HepG2 (cell line): ENCODE data around the gene INSRR. TPM values are rescaled to one million over a fixed set of nuclear protein-coding genes. Genes with fewer than 3 reads are reported as not detected.

ENCODE experiments used
- ATAC-seq: fragments of 200-7000 bp; cut with Tn5 transposase; 3 replicates; pipeline ENCODE4 v1.9.1; 2020; ENCODE audit warnings: mild to moderate bottlenecking, moderate library complexity
- BruUV-seq: library from RNA; stranded (reverse); fragments of 400-500 nt; replicated peaks from 2 replicates; lab custom pipeline; 2021; lab: Mats Ljungman, UMichigan
- CTCF ChIA-PET: fragments of 300-600 bp; formaldehyde crosslinking; extraction: SDS; loops from one replicate; lab custom pipeline; 2021; ENCODE audit warnings: low total read pairs, inconsistent platforms, low intra/inter-chr PET ratio; lab: Yijun Ruan, JAX
- POLR2A ChIA-PET: fragments of 350-600 bp; sonication (Branson Sonifier 250); formaldehyde crosslinking; loops from one replicate; lab custom pipeline; 2020; ENCODE audit warnings: antibody characterized with exemption, inconsistent platforms; lab: Yijun Ruan, JAX
- DNase-seq: peaks from one replicate; pipeline ENCODE4 v3.0.0-alpha.2; 2015; ENCODE audit warnings: low spot score
- FAIRE-seq: peaks from 3 replicates; lab custom pipeline; 2011; peaks lifted over from hg19 to GRCh38; lab: Jason Lieb, UNC
- H2AFZ ChIP-seq: one replicate; pipeline ENCODE4 v1.6.1; 2011; ENCODE audit warnings: low read length, inconsistent platforms
- H3K27ac ChIP-seq: fragments of 300-600 bp; 3 replicates; pipeline ENCODE4 v1.8.0; 2011; ENCODE audit warnings: mixed run types, mild to moderate bottlenecking, mixed read lengths, low read length, inconsistent platforms; ENCODE audit not compliant: insufficient read depth; ENCODE audit errors: extremely low read length
- H3K27me3 ChIP-seq, 2 experiments: fragments of 200-600 bp in 1 of 2; 2 replicates in 1 of 2; 3 replicates in 1 of 2; pipeline versions ENCODE4 v1.6.0 to v1.8.0; 2011; ENCODE audit warnings: low read length in 2 of 2, mild to moderate bottlenecking in 2 of 2, moderate library complexity in 2 of 2, inconsistent platforms in 1 of 2; ENCODE audit not compliant: insufficient read depth in 2 of 2, control insufficient read depth in 1 of 2
- H3K36me3 ChIP-seq, 2 experiments: fragments of 200-600 bp in 1 of 2; replicated peaks in 1 of 2; 2 replicates in 1 of 2; 3 replicates in 1 of 2; pipeline versions ENCODE4 v1.5.1 to v1.8.0; 2011; ENCODE audit warnings: low read length in 2 of 2, inconsistent platforms in 1 of 2; ENCODE audit not compliant: insufficient read depth in 2 of 2, control insufficient read depth in 1 of 2
- H3K4me1 ChIP-seq: 2 replicates; pipeline ENCODE4 v1.5.1; 2012; ENCODE audit warnings: low read length, inconsistent platforms; ENCODE audit not compliant: insufficient read depth
- H3K4me2 ChIP-seq: 2 replicates; pipeline ENCODE4 v1.6.0; 2011; ENCODE audit warnings: low read depth, low read length, inconsistent platforms
- H3K4me3 ChIP-seq, 3 experiments: fragments of 200-600 bp in 1 of 3; sonication (generic), shearing (Covaris generic) in 1 of 3; replicated peaks in 1 of 3; 2 replicates each; pipeline ENCODE4 v1.5.1; 2011 to 2016; ENCODE audit warnings: low read length in 3 of 3, inconsistent platforms in 2 of 3, low read depth in 2 of 3, mild to moderate bottlenecking in 2 of 3, control low read depth in 1 of 3, mixed read lengths in 1 of 3; ENCODE audit not compliant: insufficient read depth in 1 of 3
- H3K79me2 ChIP-seq: one replicate; pipeline ENCODE4 v1.6.1; 2011; ENCODE audit warnings: low read length, inconsistent platforms; ENCODE audit not compliant: insufficient read depth
- H3K9ac ChIP-seq: 2 replicates; pipeline ENCODE4 v1.6.0; 2011; ENCODE audit warnings: mild to moderate bottlenecking, low read depth, low read length, inconsistent platforms; ENCODE audit not compliant: insufficient read depth
- H3K9me3 ChIP-seq: 2 replicates; pipeline ENCODE4 v1.5.1; 2012; ENCODE audit warnings: mild to moderate bottlenecking, low read length
- H4K20me1 ChIP-seq: 2 replicates; pipeline ENCODE4 v1.6.0; 2011; ENCODE audit warnings: inconsistent platforms, mild to moderate bottlenecking, low read length, moderate library complexity; ENCODE audit not compliant: insufficient read depth
- ATF7-NPFF ChIP-seq: sonication (generic); formaldehyde crosslinking; IDR thresholded peaks from 2 replicates; pipeline ENCODE4 v1.8.1; 2023; ENCODE audit warnings: mild to moderate bottlenecking, low read depth, missing genetic modification reagents, moderate library complexity
- CHCHD3 ChIP-seq: sonication (generic); formaldehyde crosslinking; IDR thresholded peaks from 2 replicates; pipeline ENCODE4 v1.8.0; 2022; ENCODE audit warnings: mild to moderate bottlenecking, missing genetic modification reagents, moderate library complexity
- GABPB1 ChIP-seq: IDR thresholded peaks from 2 replicates; pipeline ENCODE4 v1.6.1; 2016; ENCODE audit warnings: mild to moderate bottlenecking, missing genetic modification reagents, moderate library complexity, missing compliant biosample characterization
- GTF3A ChIP-seq: sonication (generic); formaldehyde crosslinking; conservative IDR thresholded peaks from 2 replicates; pipeline ENCODE4 v1.4.0; 2020; ENCODE audit warnings: mild to moderate bottlenecking, missing genetic modification reagents
- HOXD1 ChIP-seq: sonication (generic); formaldehyde crosslinking; IDR thresholded peaks from 2 replicates; pipeline ENCODE4 v1.5.0; 2020; ENCODE audit warnings: missing genetic modification reagents
- MIXL1 ChIP-seq: IDR thresholded peaks from 2 replicates; pipeline ENCODE4 v1.6.1; 2016
- RELA ChIP-seq: sonication (generic); formaldehyde crosslinking; IDR thresholded peaks from 2 replicates; pipeline ENCODE4 v1.4.0; 2020; ENCODE audit warnings: missing genetic modification reagents
- RFXANK ChIP-seq: IDR thresholded peaks from 2 replicates; pipeline ENCODE4 v1.6.1; 2016
- SP1 ChIP-seq, 2 experiments: fragments of 450-650 bp in 1 of 2; sonication (generic) in 1 of 2; formaldehyde crosslinking in 1 of 2; IDR thresholded peaks; 2 replicates each; pipeline versions ENCODE4 v1.4.0 to v1.6.1; 2016 to 2020; ENCODE audit warnings: missing genetic modification reagents in 1 of 2
- ZNF224 ChIP-seq: sonication (generic); formaldehyde crosslinking; IDR thresholded peaks from 2 replicates; pipeline ENCODE4 v1.5.0; 2020; ENCODE audit warnings: mild to moderate bottlenecking, missing genetic modification reagents
- ZNF232 ChIP-seq: sonication (generic); formaldehyde crosslinking; IDR thresholded peaks from 2 replicates; pipeline ENCODE4 v1.4.0; 2020; ENCODE audit warnings: missing genetic modification reagents, borderline replicate concordance
- ZNF256 ChIP-seq: sonication (generic); formaldehyde crosslinking; conservative IDR thresholded peaks from 2 replicates; pipeline ENCODE4 v1.4.0; 2020; ENCODE audit warnings: missing genetic modification reagents
- ZNF34 ChIP-seq: sonication (generic); formaldehyde crosslinking; IDR thresholded peaks from 2 replicates; pipeline ENCODE4 v1.4.0; 2020; ENCODE audit warnings: mild to moderate bottlenecking, missing genetic modification reagents, borderline replicate concordance
- ZNF354B ChIP-seq: sonication (generic); formaldehyde crosslinking; IDR thresholded peaks from 2 replicates; pipeline ENCODE4 v1.8.0; 2022; ENCODE audit warnings: mild to moderate bottlenecking, missing genetic modification reagents
- WGBS: methylation state at CpG from one replicate; pipeline ENCODE4 v1.1.6; 2017; ENCODE audit warnings: low lambda C conversion rate; 5-methylcytosine and 5-hydroxymethylcytosine counted together
- in situ Hi-C: cut with HindIII; loops from 2 replicates; pipeline ENCODE4 v1.10.0; 2017; ENCODE audit warnings: low pct_unique_long_range_greater_than_20kb; ENCODE audit not compliant: extremely low pct_ligation_motif_present
- intact Hi-C: fragments of 100-400 bp; cut with micrococcal nuclease; formaldehyde crosslinking; loops from one replicate; pipeline ENCODE4 v1.10.0; 2022; ENCODE audit not compliant: unreplicated experiment
- polyA plus RNA-seq, 8 experiments: library from polyadenylated mRNA; depleted of rRNA in 3 of 8; stranded (reverse) in 7 of 8; unstranded in 1 of 8; fragments of >200 nt; fragmentation: Illumina TruSeq in 4 of 8; extraction: Trizol in 4 of 8; gene quantifications; 2 replicates each; pipeline versions ENCODE4 v1.2.1 to v1.2.3, GENCODE V29; 2011 to 2016; ENCODE audit warnings: low read depth in 4 of 8, missing spikeins in 1 of 8, mixed read lengths in 1 of 8; ENCODE audit not compliant: insufficient read depth in 1 of 8
- total RNA-seq, 5 experiments: library from RNA; depleted of rRNA; stranded (reverse); fragments of >200 nt; fragmentation: Illumina TruSeq; extraction: Trizol; gene quantifications; 2 replicates each; pipeline ENCODE4 v1.2.3, GENCODE V29; 2016; ENCODE audit warnings: low read depth in 1 of 5
- TF ChIP-seq, protein P1 (sequence below), 2 experiments: sonication (generic) in 1 of 2; formaldehyde crosslinking in 1 of 2; IDR thresholded peaks; 2 replicates each; pipeline versions ENCODE4 v1.6.1 to v1.9.0; 2014 to 2022; ENCODE audit warnings: antibody characterized with exemption in 1 of 2, borderline replicate concordance in 1 of 2, inconsistent platforms in 1 of 2, low read depth in 1 of 2, missing genetic modification reagents in 1 of 2
- TF ChIP-seq, protein P2 (sequence below): sonication (generic); formaldehyde crosslinking; conservative IDR thresholded peaks from 2 replicates; pipeline ENCODE4 v1.4.0; 2020; ENCODE audit warnings: mild to moderate bottlenecking, missing genetic modification reagents, moderate library complexity

Gene INSRR
- total and polyA plus RNA-seq, 2 of the 13 experiments (the other 11 are each of a cell fraction or from before 2014, with no cell fraction given) = not detected

DNA sequence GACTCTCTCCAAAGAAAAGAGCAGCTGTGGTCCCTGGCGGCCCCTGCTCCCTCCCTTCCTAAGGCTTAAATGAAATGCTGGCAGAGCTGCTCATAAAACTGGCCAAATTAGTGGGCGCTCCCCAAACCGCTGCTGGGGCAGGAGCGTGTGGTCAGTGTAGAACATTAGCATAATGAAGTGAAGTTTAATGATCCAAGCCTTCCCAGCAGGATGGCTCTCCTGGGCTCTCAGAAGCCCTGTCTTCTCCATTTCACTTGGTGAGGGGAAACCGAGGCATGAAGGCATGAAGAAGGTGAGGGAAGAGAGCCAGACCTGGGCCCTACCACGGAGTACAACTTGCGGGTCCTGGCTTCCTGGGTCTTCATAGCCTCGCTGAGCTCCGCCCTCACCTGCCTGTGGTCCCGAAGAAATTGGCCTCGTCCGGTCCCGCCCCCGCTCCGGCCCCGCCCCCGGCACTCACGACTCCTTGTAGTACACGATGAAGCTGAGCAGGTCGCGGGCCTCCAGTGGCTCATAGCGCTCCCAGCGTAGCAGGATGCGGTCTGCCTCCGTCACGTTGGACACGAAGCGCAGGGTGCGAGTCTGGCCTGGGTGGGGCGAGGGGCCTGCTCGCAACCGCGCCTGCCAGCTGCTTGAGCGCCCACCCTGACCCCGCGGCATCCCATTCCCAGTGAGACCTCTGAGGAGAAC is 10.3 kb downstream of the INSRR start:
- Histone ChIP-seq H2AFZ (no peak overlapping the region), H3K4me2 (no peak overlapping the region), H3K27ac (no peak overlapping the region), H3K27me3 (peaks cover 4 to 38% of the 10 kb centered on the region in 2 experiments; a peak in 2 of 5 replicates), H3K79me2 (no peaks in the 10 kb centered on the region), H4K20me1 (no peaks in the 10 kb centered on the region), H3K4me1 (peaks cover 15% of the 10 kb centered on the region), H3K9ac (no peak overlapping the region), H3K36me3 (no peaks in the 10 kb centered on the region), H3K4me3 (no peak overlapping the region), H3K9me3 (no peaks in the 10 kb centered on the region)
- WGBS = 40% methylated on average over 9 of the region's 36 CpGs
- no TSS peak for BruUV-seq
- ChIA-PET POLR2A (no interaction called here), CTCF (no interaction called here)
- intact Hi-C loops (no loop called here), in situ Hi-C loops (no loop called here)
- ATAC-seq (no peak), DNase-seq (no peak), FAIRE-seq (no peak)
- TF ChIP-seq ZNF354B (CRISPR knock-in tag) (no peak), GABPB1 (no peak), RELA (CRISPR knock-in tag) (no peak), ZNF256 (CRISPR knock-in tag) (no peak), ZNF232 (CRISPR knock-in tag) (no peak), MIXL1 (no peak), HOXD1 (no peak), CHCHD3 (CRISPR knock-in tag) (no peak), ZNF224 (no peak), ATF7-NPFF (CRISPR knock-in tag) (no peak), SP1 (IDR thresholded peaks at IDR 0.05) (no peak), SP1 (CRISPR knock-in tag; IDR thresholded peaks at IDR 0.05) (no peak), GTF3A (CRISPR knock-in tag) (no peak), ZNF34 (no peak), RFXANK (CRISPR knock-in tag) (no peak)
- TF ChIP-seq, protein P1, sequence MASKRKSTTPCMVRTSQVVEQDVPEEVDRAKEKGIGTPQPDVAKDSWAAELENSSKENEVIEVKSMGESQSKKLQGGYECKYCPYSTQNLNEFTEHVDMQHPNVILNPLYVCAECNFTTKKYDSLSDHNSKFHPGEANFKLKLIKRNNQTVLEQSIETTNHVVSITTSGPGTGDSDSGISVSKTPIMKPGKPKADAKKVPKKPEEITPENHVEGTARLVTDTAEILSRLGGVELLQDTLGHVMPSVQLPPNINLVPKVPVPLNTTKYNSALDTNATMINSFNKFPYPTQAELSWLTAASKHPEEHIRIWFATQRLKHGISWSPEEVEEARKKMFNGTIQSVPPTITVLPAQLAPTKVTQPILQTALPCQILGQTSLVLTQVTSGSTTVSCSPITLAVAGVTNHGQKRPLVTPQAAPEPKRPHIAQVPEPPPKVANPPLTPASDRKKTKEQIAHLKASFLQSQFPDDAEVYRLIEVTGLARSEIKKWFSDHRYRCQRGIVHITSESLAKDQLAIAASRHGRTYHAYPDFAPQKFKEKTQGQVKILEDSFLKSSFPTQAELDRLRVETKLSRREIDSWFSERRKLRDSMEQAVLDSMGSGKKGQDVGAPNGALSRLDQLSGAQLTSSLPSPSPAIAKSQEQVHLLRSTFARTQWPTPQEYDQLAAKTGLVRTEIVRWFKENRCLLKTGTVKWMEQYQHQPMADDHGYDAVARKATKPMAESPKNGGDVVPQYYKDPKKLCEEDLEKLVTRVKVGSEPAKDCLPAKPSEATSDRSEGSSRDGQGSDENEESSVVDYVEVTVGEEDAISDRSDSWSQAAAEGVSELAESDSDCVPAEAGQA (IDR thresholded peaks at IDR 0.05; ENCODE audit: low read depth) = no peak
- TF ChIP-seq, protein P1 (CRISPR knock-in tag; IDR thresholded peaks at IDR 0.05; ENCODE audit: borderline replicate concordance) = no peak
- TF ChIP-seq, protein P2, sequence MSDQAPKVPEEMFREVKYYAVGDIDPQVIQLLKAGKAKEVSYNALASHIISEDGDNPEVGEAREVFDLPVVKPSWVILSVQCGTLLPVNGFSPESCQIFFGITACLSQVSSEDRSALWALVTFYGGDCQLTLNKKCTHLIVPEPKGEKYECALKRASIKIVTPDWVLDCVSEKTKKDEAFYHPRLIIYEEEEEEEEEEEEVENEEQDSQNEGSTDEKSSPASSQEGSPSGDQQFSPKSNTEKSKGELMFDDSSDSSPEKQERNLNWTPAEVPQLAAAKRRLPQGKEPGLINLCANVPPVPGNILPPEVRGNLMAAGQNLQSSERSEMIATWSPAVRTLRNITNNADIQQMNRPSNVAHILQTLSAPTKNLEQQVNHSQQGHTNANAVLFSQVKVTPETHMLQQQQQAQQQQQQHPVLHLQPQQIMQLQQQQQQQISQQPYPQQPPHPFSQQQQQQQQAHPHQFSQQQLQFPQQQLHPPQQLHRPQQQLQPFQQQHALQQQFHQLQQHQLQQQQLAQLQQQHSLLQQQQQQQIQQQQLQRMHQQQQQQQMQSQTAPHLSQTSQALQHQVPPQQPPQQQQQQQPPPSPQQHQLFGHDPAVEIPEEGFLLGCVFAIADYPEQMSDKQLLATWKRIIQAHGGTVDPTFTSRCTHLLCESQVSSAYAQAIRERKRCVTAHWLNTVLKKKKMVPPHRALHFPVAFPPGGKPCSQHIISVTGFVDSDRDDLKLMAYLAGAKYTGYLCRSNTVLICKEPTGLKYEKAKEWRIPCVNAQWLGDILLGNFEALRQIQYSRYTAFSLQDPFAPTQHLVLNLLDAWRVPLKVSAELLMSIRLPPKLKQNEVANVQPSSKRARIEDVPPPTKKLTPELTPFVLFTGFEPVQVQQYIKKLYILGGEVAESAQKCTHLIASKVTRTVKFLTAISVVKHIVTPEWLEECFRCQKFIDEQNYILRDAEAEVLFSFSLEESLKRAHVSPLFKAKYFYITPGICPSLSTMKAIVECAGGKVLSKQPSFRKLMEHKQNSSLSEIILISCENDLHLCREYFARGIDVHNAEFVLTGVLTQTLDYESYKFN (CRISPR knock-in tag) = no peak
